Measurements from ENCODE around the gene C10orf105.

DNA sequence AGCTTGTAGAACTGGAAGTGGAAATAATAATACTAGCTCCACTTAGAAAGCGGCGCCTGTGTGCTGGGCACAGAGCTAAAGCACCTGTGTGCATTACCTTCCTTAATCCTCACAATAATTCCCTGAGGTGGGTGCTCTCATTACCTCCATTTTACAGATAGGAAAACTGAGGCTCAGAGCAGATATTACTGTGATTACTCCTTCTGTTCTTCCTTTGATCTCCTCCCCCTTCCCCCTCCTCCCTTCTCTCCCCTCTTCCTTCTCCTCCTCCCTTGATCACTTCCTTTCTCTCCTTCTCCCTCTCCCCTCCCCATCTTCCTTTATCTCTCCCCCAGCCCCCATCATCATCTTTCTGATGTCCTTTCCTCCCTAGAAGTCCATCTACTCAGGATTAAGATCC is 55.0 kb downstream of the C10orf105 start:
- TF ChIP-seq, protein P1, sequence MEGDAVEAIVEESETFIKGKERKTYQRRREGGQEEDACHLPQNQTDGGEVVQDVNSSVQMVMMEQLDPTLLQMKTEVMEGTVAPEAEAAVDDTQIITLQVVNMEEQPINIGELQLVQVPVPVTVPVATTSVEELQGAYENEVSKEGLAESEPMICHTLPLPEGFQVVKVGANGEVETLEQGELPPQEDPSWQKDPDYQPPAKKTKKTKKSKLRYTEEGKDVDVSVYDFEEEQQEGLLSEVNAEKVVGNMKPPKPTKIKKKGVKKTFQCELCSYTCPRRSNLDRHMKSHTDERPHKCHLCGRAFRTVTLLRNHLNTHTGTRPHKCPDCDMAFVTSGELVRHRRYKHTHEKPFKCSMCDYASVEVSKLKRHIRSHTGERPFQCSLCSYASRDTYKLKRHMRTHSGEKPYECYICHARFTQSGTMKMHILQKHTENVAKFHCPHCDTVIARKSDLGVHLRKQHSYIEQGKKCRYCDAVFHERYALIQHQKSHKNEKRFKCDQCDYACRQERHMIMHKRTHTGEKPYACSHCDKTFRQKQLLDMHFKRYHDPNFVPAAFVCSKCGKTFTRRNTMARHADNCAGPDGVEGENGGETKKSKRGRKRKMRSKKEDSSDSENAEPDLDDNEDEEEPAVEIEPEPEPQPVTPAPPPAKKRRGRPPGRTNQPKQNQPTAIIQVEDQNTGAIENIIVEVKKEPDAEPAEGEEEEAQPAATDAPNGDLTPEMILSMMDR (conservative IDR thresholded peaks at IDR 0.05; ENCODE audit: low read depth, low read length), result no peak
- TF ChIP-seq EZH2 (IDR thresholded peaks at IDR 0.05; ENCODE audit: low read length, unreplicated experiment), result no peak

Data from PC-3 (cell line).